T-helper 1 cell (primary cell): ENCODE measurements around the gene TBL3.
A peak's percentile ranks its signal among the peaks of the same experiment; 100 is the strongest.

ENCODE experiments used
- DNase-seq, 5 donors: peaks; one replicate each; pipeline ENCODE4 v3.0.0-alpha.2; 2012 to 2020

The TBL3 gene

DNA sequence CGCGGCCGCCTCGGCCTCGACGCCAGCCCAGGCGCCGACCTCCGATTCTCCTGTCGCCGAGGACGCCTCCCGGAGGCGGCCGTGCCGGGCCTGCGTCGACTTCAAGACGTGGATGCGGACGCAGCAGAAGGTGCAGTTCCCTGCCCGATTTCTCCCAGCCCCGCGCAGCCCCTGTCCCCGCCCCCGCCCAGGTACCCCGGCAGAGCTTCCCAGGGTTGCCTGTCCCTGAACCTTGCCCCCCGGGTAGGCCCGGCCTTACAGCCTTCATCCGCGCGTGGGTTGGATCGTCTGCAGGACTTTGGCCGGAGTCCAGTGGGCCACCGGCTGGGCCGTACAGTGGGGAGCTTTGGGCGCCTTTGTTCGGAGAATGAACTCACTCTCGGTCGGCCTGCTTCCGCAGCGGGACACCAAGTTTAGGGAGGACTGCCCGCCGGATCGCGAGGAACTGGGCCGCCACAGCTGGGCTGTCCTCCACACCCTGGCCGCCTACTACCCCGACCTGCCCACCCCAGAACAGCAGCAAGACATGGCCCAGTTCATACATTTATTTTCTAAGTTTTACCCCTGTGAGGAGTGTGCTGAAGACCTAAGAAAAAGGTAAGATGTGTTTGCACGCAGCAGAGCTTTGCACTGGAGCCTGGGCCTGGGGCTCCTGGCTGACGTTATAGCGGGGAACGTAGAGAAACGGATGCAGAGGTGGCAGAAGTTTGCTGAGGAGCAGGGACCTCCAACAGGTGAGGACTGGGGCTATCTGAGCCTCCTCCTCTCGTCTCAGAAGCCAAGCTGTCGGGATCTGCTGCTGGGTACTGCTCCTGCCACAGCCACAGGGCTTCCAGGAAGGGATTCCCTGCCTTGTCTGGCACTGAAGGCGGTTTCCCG is 12.7 kb downstream of the TBL3 start:
- peak in 1 of 5 donors; percentile 27 for DNase-seq

DNA sequence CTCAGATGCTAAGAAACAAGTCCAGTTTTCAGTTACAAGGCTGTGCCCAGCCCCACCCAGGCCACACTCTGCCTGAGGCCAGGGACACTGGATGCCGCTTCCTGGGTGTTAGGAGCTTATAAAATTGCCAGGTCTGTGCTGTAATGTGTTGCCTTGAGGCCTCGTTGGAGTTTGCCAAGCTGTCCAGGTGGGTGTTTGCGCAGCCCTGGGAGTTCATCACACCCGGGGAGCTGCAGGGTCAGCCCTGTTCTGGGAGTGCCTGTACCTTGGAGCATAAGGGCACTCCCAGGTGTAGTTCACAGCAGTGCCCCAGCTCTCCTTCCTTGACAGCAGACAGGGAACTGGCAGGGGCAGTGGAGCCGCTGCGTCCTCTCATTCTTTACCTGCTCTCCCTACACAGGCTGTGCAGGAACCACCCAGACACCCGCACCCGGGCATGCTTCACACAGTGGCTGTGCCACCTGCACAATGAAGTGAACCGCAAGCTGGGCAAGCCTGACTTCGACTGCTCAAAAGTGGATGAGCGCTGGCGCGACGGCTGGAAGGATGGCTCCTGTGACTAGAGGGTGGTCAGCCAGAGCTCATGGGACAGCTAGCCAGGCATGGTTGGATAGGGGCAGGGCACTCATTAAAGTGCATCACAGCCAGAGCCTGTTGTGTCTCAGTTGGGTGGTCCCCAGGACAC is 13.8 kb downstream of the TBL3 start:
- DNase-seq: no peak

DNA sequence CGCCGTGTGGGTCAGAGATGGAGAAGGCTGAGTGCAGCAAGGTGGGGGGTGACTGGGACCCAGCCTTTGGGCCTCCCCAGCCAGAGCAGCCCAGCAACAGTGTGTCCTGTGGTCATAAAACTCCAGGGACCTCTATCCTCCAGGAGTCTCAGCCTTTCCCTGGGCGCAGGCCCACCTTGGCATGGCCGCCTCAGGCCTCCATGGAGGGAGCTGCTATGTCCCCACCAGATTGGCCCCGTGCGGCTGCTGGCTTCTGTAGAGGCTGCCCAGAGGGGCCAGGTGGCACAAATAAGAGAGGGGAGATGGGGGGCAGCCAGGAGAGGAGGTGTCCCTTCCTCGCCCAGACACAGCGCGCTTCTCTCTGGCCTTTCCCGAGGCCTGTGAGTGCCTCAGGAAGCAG is 15.3 kb downstream of the TBL3 start:
- DNase-seq: no peak

- DNase-seq: no peak
These were observed 17.6 kb downstream of the TBL3 start, which contains the start of gene SYNGR3 for GRCh38 chr16:1989209-1990100. Gene SYNGR3 (plus strand): TSS chr16:1989970. CDS start chr16:1990103, 133 bp downstream.

GRCh38 chr16:1990101-1990350 is 18.2 kb downstream of the TBL3 start:
- DNase-seq: no peak

- peak in 1 of 5 donors; percentile 50 for DNase-seq
These were observed 18.7 kb downstream of the TBL3 start for GRCh38 chr16:1990351-1991134.

DNA sequence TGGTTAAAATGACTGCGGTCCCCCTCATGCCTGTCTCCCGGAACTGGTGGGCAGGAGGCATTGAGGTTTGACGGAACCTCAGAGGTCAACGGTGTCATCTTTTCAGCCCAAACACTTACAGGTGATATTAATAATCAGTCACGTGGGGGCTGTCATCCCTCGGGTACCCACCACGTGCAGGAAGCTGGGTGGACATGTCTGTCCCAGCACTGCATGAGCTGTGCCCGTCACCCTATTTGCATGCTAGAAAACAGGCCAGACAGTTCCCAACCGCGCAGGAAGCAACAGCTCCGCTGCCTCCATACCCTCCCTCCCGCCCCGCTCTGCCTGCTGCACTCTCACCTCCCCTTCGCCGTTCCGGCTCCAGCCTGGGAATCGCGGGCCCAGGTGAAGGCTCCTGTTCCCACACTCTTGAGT is 19.3 kb downstream of the TBL3 start:
- peak in 4 of 5 donors; percentile 39 to 66 (median 50) for DNase-seq

DNA sequence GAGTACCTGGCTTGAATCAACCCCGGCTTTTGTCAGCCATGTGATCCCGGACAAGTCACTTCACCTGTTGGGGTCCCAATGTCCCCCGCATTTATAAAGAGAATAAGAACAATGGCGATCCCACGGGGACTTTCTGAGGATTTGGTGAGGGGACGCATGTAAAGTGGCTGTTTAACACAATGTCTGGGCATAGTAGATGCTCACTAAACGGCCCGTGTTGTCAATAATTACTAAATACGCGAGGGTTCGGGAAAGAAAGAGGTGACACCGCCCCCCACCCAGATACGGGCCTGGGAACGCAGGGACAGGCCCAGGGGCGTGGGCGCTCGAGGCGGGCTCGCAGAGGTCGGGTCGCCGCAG is 19.7 kb downstream of the TBL3 start:
- no peak for DNase-seq

DNA sequence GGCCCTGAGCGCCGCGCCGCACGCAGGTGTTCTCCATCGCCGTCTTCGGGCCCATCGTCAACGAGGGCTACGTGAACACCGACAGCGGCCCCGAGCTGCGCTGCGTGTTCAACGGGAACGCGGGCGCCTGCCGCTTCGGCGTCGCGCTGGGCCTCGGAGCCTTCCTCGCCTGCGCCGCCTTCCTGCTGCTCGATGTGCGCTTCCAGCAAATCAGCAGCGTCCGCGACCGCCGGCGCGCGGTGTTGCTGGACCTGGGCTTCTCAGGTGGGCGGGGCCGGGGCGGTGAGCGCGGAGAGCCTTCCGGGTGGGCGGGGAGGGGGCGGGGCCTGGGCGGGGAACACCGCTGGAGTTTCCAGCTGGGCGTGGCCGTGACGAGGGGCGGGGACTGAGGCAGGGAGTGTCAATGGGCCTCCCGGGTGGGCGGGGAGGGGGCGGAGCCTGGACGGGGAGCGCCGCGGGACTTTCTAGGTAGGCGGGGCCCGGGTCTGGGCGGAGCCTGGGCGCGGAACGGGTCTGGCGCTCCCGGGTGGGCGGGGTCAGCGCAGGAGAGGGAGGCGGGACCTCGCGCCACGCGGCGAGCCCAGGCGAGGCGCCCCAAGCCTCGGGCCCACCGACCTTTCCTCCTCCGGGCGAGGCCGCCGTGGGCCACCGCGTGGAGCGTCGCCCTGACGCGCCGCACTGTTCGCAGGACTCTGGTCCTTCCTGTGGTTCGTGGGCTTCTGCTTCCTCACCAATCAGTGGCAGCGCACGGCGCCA is 20.3 kb downstream of the TBL3 start:
- DNase-seq: peak; percentile 93 to 100 (median 98)

DNA sequence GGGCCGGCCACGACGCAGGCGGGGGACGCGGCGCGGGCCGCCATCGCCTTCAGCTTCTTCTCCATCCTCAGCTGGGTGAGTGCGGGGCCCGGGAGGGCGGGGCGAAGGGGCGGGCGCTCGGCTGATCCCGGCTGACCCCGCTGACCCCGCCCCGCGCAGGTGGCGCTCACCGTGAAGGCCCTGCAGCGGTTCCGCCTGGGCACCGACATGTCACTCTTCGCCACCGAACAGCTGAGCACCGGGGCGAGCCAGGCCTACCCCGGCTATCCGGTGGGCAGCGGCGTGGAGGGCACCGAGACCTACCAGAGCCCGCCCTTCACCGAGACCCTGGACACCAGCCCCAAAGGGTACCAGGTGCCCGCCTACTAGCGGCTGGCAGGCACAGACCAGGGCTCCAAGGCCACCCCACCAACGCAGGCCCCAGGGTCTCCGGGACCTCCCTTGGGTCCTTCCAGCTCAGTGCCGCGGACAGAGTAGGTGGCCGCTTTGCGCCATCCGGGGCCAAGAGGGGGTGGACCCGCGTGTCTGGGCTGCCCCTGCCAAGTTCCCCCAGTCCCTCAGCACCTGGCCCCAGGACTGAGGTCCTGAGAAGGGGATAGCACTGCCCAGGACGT is 21.0 kb downstream of the TBL3 start:
- no peak for DNase-seq

- DNase-seq: no peak
These were observed 21.9 kb downstream of the TBL3 start for GRCh38 chr16:1993731-1994131.

GRCh38 chr16:1997494-1998359 is 25.9 kb downstream of the TBL3 start:
- no peak for DNase-seq

GRCh38 chr16:1998360-1998835 is 26.5 kb downstream of the TBL3 start:
- no peak for DNase-seq

- DNase-seq: no peak
These were observed 27.3 kb downstream of the TBL3 start for GRCh38 chr16:1998852-1999801.

DNA sequence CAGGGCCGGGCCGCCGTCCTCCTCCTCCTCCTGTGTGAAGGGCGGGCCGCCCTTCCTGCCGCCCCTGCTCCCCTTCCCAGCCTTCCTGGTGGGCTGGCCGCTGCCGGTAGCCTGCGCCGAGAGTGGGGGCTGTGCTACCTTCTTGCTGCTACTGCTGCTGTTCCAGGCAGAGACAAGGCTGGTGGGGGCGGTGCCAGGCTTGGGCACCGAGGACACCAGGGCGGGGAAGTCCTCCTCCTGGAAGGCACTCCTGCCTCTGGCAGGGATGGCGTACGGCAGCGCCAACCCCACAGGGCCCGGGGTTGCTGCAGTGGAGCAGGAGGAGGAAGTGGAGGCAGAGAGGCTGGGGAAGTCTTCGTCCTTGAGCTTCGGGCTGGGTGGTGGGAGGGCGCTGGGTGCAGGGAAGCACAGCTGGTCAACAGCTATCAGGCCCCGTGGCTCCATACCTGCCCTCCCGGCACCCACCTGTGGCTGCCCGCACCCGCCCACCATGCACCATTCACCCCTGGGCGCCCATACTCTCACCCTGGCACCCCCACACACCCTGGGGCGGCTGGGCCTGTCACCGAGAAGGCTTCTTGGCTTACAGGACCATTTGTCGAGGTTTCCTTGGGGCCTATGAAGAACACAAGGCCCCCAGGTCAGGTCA is 28.1 kb downstream of the TBL3 start:
- no peak for DNase-seq

DNA sequence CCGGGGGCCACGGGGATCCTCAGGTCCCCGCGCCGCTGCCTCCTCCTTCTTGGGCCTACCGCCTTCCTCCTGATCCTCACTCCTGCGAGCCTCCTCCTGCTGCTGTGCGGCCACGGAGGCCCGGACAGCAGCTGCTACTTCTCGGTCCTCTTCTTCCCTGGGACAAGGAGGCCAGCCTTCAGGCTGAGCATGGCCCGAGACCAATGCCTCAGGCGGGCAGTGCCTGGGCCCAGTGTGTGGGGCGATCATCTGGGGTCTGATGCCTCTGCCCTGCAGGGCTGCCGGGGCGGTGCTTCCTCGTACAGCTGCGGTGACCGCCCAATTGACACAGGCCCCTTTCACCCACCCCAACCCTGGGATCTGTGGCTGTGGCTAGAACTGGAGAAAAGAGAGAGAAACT is 29.2 kb downstream of the TBL3 start:
- DNase-seq: no peak

DNA sequence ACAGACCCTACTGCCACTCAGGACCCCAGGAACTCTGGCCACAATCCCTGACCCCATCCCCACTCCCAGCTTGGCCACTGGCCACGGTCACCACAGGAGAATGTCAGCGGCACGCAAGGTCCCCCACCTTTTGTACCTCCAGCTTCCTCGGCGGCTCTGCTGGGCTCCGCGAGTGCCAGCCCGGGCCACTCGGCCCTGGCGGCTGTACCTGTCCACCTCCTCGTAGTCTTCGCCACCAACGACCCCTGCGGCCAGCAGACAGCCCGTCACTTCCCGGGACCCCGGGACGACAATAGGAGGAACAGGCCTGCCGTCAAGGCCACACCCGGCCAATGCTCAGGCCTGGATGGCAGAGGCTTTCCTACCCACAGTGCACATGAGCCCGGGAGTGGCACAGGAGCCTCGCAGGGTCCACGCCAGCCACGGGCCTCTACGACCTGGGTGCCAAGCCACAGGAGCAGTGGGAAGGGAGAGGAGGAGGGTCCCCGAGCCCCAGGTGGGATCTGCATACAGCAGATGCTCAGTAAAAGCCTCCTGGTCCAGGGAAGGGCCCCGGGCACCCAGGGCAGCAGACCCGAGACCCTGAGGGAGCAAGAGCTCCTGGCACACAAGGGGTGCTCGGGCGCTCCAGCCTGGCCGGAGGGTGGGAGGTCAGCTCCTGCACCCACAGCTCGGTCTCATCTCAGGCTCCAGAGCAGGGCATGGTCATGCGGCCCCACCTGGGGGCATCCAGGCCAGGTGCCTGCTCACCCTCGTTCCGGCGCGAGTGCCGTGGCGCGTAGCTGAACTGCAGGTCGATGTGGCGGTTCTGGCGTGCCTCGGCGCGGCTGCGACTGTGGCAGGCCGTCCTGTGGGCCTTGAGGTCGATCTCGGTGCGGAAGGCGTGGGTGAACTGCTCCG is 29.9 kb downstream of the TBL3 start:
- no peak for DNase-seq
